Suprapubic skin (tissue), 3 donors: ENCODE results near the gene SERPINA1.

Experiments used
- EP300 ChIP-seq: sonication (generic); formaldehyde crosslinking; IDR thresholded peaks from one replicate; pipeline ENCODE4 v1.6.1; 2017; ENCODE audit warnings: antibody characterized with exemption
- POLR2A ChIP-seq, 2 donors: fragments of 450-650 bp; IDR thresholded peaks; one replicate each; pipeline ENCODE4 v1.6.1; 2017; ENCODE audit warnings: antibody characterized with exemption in 2 of 2, mild to moderate bottlenecking in 2 of 2, moderate library complexity in 2 of 2
- TF ChIP-seq, protein P1 (sequence below), 2 donors: fragments of 200-600 bp in 1 of 2; fragments of 450-650 bp in 1 of 2; sonication (generic) in 1 of 2; IDR thresholded peaks; one replicate each; pipeline ENCODE4 v1.5.1; 2016 to 2019; ENCODE audit warnings: antibody characterized with exemption in 2 of 2, mild to moderate bottlenecking in 1 of 2, moderate library complexity in 1 of 2

DNA sequence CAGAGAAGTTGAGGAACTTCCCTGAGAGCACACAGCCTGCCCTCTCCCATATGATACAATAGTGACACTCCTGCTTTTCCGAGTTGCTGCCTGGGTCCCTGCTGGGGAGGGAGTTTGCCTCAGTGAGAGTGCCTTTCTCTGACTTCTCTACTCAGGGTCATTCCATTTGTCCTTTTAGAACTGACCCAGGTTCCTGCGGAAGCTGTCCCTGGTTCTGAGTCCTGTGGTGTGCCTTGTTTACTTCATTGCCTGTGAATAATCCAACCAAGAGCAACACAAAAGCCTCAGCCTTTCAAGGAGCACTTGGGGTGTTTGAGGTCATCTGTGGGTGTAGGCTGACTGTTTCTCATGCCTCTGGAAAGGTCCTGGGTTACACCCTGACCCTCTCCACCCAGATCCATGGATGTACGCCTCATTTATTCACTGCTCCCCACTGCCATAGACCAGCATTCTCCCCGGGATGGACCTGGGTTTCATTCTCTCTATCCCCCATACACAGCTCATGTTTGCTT, 13.6 kb downstream of the SERPINA1 start:
- no peak for TF ChIP-seq POLR2A (IDR thresholded peaks at IDR 0.05)
- TF ChIP-seq, protein P1, sequence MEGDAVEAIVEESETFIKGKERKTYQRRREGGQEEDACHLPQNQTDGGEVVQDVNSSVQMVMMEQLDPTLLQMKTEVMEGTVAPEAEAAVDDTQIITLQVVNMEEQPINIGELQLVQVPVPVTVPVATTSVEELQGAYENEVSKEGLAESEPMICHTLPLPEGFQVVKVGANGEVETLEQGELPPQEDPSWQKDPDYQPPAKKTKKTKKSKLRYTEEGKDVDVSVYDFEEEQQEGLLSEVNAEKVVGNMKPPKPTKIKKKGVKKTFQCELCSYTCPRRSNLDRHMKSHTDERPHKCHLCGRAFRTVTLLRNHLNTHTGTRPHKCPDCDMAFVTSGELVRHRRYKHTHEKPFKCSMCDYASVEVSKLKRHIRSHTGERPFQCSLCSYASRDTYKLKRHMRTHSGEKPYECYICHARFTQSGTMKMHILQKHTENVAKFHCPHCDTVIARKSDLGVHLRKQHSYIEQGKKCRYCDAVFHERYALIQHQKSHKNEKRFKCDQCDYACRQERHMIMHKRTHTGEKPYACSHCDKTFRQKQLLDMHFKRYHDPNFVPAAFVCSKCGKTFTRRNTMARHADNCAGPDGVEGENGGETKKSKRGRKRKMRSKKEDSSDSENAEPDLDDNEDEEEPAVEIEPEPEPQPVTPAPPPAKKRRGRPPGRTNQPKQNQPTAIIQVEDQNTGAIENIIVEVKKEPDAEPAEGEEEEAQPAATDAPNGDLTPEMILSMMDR (IDR thresholded peaks at IDR 0.05) = no peak
- no peak for TF ChIP-seq EP300
